DND-41 (cell line): ENCODE data around the gene ZNF277.

Experiments used
- EZH2 ChIP-seq: IDR thresholded peaks from 3 replicates; pipeline ENCODE4 v1.6.1; 2012; ENCODE audit warnings: borderline replicate concordance, low read depth, mild to moderate bottlenecking, moderate library complexity, low read length, inconsistent platforms; ENCODE audit not compliant: severe bottlenecking
- TF ChIP-seq, protein P1 (sequence below): IDR thresholded peaks from 2 replicates; pipeline ENCODE4 v1.5.1; 2012; ENCODE audit warnings: borderline replicate concordance, low read length, moderate library complexity, mild to moderate bottlenecking; ENCODE audit not compliant: poor library complexity, severe bottlenecking; ENCODE audit errors: extremely low read depth

DNA sequence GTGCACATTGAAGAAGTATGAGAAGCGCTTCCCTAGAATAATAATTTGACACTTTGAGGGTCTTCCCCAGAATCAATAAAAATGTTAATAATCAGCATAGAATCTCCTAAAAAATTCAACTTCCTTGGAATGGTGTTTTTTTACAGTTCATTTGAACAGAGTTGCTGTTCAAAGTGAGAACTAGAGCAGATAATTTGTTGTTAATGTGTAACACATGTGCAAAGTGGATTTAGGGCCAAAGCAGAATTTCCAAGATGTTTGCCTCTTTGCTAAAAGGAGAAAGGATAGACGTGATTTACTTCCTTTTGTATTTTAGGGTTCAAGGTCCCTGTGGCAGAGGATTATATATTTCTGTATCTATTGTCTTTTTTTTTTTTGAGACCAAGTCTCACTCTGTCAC lies 73.8 kb downstream of the ZNF277 start:
- TF ChIP-seq, protein P1, sequence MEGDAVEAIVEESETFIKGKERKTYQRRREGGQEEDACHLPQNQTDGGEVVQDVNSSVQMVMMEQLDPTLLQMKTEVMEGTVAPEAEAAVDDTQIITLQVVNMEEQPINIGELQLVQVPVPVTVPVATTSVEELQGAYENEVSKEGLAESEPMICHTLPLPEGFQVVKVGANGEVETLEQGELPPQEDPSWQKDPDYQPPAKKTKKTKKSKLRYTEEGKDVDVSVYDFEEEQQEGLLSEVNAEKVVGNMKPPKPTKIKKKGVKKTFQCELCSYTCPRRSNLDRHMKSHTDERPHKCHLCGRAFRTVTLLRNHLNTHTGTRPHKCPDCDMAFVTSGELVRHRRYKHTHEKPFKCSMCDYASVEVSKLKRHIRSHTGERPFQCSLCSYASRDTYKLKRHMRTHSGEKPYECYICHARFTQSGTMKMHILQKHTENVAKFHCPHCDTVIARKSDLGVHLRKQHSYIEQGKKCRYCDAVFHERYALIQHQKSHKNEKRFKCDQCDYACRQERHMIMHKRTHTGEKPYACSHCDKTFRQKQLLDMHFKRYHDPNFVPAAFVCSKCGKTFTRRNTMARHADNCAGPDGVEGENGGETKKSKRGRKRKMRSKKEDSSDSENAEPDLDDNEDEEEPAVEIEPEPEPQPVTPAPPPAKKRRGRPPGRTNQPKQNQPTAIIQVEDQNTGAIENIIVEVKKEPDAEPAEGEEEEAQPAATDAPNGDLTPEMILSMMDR: no peak
- no peak for TF ChIP-seq EZH2
